Peyer's patch (tissue), 4 donors: ENCODE results near the gene PLAU.

ENCODE experiments used
- POLR2A ChIP-seq, 2 donors: fragments of 450-650 bp; IDR thresholded peaks; one replicate each; pipeline ENCODE4 v1.5.1; 2017; ENCODE audit warnings: antibody characterized with exemption in 2 of 2, mild to moderate bottlenecking in 2 of 2, moderate library complexity in 2 of 2
- TF ChIP-seq, protein P1 (sequence below), 6 experiments: fragments of 450-650 bp in 4 of 6; fragments of 200-600 bp in 2 of 6; sonication (generic) in 1 of 6; IDR thresholded peaks; one replicate each; pipeline ENCODE4 v1.5.1; 2017 to 2019; ENCODE audit warnings: antibody characterized with exemption in 6 of 6, mild to moderate bottlenecking in 3 of 6, moderate library complexity in 1 of 6

DNA sequence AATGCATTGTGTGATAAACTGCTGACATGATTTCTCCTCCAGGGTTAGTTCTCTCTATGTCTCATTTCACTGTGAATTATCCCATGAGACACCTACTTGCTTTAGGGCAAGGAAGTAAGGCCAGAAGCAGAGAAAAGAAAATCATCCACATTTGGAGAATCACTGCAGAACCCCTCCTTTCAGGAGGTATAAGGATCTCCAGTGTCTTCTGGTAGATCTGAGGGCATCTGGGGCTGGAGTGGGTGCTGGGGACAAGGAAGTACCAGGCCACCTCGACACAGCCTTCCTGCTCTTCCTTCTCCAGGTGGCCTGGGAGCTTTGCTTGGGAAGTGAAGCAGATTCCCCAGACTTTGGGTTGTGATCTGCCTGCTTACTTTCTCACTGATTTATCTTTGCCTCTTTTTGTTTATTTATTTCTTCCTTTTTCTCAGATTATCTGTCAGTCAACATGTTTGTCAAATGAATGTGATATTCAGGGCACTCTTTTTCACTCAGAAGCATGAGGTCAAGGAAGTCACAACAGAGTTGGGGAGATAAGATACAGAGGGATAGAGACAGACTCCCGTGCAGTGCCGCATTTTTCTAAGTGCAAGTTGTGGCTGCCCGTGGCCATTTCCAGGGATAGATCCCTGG, 24.2 kb upstream of the PLAU start:
- TF ChIP-seq, protein P1, sequence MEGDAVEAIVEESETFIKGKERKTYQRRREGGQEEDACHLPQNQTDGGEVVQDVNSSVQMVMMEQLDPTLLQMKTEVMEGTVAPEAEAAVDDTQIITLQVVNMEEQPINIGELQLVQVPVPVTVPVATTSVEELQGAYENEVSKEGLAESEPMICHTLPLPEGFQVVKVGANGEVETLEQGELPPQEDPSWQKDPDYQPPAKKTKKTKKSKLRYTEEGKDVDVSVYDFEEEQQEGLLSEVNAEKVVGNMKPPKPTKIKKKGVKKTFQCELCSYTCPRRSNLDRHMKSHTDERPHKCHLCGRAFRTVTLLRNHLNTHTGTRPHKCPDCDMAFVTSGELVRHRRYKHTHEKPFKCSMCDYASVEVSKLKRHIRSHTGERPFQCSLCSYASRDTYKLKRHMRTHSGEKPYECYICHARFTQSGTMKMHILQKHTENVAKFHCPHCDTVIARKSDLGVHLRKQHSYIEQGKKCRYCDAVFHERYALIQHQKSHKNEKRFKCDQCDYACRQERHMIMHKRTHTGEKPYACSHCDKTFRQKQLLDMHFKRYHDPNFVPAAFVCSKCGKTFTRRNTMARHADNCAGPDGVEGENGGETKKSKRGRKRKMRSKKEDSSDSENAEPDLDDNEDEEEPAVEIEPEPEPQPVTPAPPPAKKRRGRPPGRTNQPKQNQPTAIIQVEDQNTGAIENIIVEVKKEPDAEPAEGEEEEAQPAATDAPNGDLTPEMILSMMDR (IDR thresholded peaks at IDR 0.05), result no peak
- TF ChIP-seq POLR2A (IDR thresholded peaks at IDR 0.05), result no peak
